NCI-H2107 (cell line): Measurements from ENCODE around the gene RERG.

Experiments used
- DNase-seq: peaks from one replicate; lab custom pipeline; 2025; lab: John Stamatoyannopoulos, UW

Gene RERG

GRCh38 chr12:15218794-15219193, 2.4 kb downstream of the RERG start:
- no peak for DNase-seq

GRCh38 chr12:15216036-15216889, 5.0 kb downstream of the RERG start:
- no peak for DNase-seq

DNA sequence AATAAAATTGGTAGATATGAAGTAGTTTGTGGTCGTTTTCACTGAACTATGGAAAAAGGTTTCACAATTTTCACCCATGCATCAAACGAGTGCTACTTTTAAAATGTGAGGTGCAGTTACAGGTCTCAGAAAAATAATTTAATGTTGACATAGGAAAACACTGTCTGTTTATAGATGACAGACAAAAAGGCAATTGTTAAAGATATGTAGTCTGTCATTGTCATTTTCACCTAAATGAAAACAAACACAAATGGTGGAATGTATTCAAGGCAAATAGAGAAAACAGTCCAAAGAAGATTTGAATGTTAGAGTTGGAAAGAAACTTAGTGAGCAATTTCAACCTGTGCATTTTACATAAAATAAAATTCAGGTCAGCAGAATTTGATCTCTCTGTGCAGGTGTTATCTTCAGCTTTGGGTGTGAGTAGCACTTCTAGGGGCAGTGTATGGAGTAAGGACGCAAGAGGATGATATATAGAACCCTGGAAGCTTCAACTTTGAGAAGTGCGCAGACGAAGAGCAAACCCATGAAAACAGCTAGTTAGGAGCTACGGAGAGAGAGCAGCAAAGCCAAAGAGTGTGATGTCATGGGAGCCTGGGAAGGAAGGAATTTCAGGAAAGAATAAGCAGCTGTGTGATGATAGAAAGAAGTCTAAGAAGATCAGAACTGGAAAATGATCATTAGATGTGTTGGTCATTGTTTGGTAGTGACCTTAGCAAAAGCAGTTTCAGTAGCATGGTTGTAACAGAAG, 6.2 kb downstream of the RERG start:
- no peak for DNase-seq

GRCh38 chr12:15212930-15213329, 8.3 kb downstream of the RERG start:
- DNase-seq: peak; percentile 60

DNA sequence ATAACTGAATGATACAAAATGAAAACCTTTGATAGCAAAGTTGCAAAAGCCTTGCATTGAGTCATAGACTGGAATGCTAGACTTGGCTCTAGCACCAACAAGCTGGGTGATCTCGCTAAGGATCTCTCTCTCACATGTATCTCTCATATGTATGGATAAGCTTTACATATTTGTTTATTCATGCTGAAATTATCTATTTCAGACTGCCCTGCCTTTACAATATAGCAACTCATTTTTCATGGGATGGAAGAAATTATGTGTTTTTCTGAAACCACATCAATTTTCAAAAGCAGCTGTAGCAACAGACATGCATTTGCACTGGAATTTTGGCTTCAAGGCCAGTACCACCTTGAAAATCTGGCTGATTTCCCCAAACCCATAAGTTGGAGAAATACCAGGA, 11.4 kb downstream of the RERG start:
- DNase-seq: no peak

DNA sequence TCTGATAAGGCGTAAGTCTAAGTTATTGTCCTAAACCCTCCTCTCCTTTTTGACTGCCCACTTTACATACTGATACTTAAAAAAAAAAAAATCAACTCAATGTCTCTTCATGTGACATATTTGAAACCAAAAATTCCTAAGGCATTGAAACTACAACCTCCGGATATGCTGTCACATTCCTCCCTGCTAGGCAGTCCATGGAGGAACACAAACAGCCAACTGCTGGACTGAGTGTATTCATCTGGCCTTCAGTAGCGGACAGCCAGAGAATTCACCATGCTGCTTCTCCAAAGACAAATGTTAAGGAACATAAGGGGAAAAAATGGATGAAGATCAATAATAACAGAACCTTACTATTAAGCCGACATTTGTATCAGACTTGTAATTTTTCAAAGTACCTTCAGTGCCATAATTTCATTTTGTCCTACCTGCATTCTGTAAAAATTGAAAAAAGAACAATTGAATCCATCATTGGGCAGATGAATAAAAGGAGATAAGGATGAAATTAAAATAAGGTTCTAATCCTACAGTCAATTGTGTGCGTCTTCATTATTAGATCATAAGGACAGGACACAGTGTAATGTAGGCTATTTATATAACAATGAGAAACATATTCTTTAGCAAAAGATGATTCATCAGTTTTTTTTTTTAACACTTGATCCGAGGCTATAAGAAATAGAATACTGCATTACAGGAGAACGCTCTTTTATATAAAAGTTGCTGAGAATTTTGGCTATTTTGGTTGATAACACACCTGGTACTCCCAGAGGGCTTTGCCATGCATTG, 12.2 kb downstream of the RERG start:
- DNase-seq: no peak

GRCh38 chr12:15208140-15208539, 13.1 kb downstream of the RERG start:
- DNase-seq: no peak

DNA sequence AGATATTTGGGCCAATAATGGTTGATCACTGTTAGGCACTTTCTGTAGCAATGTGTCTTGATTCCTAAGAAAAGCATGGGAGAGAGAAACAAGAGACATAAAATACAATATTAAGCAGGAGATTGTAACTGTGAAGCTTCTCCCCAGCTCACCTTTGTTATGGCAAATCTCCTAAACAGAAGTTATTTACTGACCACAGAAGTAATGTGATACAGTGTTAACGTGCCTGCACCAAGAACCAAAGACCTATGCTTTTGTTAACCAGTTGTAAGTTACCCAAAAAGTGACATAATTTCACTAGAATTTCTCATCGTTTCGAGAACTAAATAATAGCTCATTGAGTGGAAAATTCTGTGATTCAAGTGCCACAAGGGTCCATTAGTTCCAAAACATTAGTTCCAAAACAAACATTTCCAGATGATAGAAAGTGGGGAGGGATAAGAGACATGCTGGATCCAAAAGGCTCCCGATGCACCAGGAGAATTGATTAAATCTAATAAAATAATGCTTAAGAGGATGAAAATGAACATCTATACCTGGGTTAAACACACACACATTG, 14.3 kb downstream of the RERG start:
- no peak for DNase-seq

DNA sequence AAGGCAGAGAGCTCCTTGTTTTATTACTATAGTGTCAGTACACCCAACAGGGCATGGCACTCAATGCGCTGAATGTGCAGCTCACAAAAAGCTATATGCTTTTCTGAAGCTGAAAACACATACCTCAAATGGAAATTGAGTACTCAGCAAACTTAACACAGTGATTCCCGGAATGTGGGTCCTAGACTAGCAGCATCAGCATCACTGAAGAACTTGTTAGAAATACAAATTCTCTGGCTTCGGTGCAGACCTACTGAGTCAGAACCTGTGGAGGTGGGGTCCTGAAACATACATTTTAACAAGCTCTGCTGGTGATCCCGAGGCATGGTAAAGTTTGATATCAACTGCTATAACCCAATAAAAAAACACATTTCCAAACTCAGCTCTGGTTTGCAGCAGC, 14.9 kb downstream of the RERG start:
- no peak for DNase-seq

DNA sequence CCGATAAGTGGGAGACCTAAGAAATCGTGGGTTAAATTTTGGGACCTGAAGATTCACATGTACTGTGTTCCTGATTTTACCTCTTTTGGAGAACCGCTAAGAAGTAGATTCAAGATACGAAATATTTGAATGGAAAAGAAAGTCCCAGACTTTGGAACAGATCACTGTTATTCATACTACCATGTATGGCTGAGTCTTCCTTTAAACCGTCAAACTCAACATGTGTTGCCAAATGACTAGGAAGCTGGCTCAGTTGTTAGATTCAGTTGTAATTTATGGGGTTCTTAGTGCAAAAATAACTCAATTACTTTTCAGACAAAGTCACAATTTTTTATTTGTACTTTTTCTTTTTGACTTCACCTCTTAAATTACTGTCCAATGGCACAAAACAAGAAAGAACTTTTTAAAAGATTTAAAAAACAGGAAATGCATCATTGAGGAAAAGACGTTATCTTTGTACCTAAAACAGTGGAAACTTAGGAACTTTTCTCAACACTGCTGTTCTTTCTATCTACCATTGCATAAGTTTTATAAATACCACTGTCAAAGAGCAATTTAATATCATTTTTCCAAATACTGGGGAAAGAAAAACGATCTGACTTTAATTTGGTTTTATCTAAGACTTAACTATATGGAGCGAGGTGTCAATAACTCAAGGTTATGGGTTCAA, 15.7 kb downstream of the RERG start:
- no peak for DNase-seq

- no peak for DNase-seq
Observed at GRCh38 chr12:15201456-15201855, 19.8 kb downstream of the RERG start.

- no peak for DNase-seq
Observed at GRCh38 chr12:15201056-15201455, 20.2 kb downstream of the RERG start.

- no peak for DNase-seq
Observed at GRCh38 chr12:15200641-15201040, 20.6 kb downstream of the RERG start.

GRCh38 chr12:15199930-15200329, 21.3 kb downstream of the RERG start:
- no peak for DNase-seq

GRCh38 chr12:15196678-15197505, 24.3 kb downstream of the RERG start:
- DNase-seq: no peak

DNA sequence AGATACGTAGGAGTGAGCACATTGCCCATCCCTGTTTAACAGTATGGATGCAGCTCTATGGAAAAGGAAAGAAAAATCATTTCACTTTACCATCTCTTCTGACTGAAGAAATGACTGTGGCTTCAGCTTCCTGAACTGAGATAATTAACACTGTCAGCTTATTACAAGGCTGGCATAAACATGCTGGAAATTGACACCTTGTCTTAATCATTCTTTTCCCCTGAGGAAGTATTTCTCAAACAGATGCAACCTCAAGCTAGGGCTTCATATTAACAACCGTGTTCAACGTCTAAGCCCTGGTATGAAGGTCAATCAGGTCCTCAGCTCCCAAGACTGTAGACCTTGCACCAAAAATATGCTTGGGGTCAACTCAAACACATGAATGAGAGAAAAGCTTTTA, 25.0 kb downstream of the RERG start:
- no peak for DNase-seq

- DNase-seq: no peak
Observed at GRCh38 chr12:15194456-15195368, 26.5 kb downstream of the RERG start.

DNA sequence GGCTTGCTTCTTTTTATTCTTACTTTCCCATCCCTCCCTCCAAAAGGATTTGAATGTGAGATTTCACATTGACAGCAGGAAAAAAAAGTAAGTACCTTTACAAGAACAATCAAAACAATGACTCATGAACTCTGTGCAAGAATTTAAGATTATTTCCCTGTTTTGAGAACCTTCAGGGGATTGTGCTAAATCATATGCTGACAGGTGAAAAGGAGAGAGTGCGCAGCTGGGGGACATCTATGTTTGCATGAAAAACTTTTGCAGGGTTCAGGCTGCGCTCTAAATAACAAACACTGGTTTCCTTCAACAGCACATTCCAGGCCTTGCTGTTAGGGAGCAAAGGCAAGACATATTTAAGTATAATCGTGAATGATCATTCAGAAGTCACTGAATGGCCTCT, 27.3 kb downstream of the RERG start:
- no peak for DNase-seq

- DNase-seq: no peak
Observed at GRCh38 chr12:15192720-15193119, 28.5 kb downstream of the RERG start.

GRCh38 chr12:15188127-15188526, 33.1 kb downstream of the RERG start:
- no peak for DNase-seq
